NCI-H1417 (cell line): ENCODE results near the gene FSTL4.

ENCODE experiments used
- DNase-seq, 3 experiments: peaks; one replicate each; lab custom pipeline; 2025; lab: John Stamatoyannopoulos, UW

The FSTL4 gene

GRCh38 chr5:133192716-133193115 is 419.6 kb downstream of the FSTL4 start:
- DNase-seq = no peak

- no peak for DNase-seq
These were observed 422.5 kb downstream of the FSTL4 start for GRCh38 chr5:133189881-133190280.

DNA sequence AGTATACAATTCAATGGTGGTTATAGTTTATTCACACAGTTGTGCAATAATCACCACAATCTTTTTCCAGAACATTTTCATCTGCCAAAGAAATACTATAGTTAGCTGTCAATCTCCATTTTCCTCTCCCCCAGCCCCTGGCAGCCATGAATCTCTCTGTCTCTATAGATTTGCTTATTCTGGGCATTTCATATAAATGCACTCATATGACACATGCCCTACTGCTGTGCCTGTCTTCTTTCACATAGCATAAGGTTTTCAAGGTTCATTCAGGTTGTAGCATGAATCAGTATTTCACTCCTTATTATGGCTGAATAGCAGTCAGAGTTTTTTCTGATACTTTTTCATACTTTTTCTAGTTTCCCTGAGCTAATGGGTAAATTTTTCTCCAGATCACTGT is 432.9 kb downstream of the FSTL4 start:
- DNase-seq = no peak

DNA sequence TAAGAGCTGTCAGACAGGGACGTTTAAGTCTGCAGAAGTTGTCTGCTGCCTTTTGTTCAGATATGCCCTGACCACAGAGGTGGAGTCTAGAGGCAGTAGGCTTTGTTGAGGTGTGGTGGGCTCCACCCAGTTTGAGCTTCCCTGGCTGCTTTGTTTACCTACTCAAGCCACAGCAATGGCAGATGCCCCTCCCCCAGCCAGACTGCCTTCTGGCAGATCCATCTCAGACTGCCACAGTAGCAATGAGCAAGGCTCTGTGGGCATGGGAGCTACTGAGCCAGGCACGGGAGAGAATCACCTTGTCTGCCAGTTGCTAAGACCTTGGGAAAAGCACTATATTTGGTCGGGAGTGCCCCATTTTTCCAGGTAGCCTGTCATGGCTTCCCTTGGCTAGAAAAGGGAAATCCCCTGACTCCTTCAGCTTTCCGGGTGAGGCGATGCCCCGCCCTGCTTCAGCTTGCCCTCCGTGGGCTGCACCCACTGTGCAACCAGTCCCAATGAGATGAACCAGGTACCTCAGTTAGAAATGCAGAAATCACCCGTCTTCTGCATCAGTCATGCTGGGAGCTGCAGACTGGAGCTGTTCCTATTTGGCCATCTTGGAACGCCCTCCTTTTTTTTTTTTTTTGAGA is 441.5 kb downstream of the FSTL4 start:
- peak; percentile 15 to 68 (median 19) for DNase-seq

DNA sequence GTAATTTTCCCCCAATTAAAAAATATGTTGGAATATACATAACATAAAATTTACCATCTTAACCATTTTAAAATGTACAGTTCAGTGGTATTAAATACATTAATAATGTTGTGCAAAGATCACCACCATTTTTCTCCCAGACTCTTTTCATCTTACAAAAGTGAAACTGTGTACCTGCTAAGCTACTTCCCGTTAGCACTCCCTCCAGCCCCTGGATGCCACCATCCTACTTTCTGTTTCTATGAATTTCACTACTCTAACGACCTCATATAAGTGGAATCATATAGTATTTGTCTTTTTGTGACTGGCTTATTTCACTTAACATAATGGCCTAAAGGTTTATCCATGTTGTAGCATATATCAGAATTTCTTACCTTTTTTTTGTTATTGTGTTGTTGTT is 447.6 kb downstream of the FSTL4 start:
- no peak for DNase-seq

GRCh38 chr5:133163839-133164238 is 448.5 kb downstream of the FSTL4 start:
- no peak for DNase-seq

DNA sequence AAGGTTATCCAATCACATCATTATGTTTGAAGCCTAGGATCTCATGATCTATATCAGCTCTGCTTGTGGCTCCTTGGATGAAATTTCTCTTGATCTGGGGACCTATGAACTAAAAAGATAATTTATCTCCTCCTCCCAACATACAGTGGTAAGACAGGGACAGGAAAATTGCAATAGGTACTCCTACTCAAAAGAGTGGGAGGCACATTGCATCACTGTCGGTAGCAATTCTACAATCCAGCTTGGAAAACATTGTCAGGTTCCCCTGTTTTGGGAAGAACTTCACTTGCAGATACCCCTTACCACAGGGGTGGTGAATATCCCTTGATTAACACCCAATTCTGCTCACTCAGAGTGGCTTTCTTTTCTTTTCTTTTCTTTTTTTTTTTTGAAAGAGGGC is 452.8 kb downstream of the FSTL4 start:
- no peak for DNase-seq

- DNase-seq = no peak
These were observed 456.9 kb downstream of the FSTL4 start for GRCh38 chr5:133155326-133155969.

DNA sequence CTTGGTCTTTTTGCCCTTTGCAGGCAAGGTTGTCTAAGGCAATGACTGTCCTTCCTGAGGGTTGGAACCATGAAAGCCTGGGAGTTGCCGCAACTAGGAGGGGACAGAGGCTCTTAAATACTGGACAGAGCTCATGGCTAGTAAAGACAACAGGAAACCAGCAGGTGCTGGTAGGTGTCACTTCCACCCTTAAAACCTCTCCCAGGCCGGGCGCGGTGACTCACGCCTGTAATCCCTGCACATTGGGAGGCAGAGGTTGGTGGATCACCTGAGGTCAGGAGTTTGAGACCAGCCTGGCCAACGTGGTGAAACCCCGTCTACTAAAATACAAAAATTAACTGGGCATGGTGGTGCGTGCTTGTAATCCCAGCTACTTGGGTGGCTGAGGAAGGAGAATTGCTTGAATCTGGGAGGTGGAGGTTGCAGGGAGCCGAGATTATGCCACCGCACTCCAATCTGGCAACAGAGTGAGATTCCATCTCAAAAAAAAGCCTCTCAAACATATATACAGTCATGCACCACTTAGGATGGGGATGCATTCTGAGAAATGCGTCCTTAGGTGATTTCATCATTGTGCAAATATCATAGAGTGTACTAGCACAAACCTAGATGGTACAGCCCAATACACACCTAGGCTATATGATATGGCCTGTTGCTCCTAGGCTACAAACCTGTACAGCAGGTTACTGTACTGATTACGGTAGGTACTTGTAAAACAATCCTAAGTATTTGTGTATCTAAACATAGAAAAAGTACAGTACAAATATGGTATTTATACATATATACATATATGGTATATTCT is 457.9 kb downstream of the FSTL4 start:
- DNase-seq = no peak

- DNase-seq = no peak
These were observed 461.3 kb downstream of the FSTL4 start for GRCh38 chr5:133150909-133151544.

DNA sequence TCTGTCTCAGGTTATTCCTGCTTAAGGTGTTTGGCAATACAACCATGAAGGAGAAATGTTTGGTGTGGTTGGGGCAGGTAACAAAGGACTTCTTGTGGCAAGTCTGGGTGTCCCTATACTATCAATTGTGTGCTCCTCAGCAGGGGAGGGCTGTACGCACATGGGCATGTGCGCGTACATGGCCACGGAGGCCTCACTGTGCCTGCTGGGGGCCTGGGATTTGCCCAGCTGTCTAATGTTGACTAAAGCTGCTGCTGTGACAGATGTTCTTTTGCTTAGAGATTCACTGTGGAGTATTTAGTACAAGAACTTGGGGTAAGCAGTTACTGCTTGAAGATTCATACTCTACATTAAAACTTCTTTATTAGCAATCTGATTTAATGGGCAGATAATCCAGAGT is 463.0 kb downstream of the FSTL4 start:
- peak in 2 of 3 experiments; percentile 36 to 49 for DNase-seq

DNA sequence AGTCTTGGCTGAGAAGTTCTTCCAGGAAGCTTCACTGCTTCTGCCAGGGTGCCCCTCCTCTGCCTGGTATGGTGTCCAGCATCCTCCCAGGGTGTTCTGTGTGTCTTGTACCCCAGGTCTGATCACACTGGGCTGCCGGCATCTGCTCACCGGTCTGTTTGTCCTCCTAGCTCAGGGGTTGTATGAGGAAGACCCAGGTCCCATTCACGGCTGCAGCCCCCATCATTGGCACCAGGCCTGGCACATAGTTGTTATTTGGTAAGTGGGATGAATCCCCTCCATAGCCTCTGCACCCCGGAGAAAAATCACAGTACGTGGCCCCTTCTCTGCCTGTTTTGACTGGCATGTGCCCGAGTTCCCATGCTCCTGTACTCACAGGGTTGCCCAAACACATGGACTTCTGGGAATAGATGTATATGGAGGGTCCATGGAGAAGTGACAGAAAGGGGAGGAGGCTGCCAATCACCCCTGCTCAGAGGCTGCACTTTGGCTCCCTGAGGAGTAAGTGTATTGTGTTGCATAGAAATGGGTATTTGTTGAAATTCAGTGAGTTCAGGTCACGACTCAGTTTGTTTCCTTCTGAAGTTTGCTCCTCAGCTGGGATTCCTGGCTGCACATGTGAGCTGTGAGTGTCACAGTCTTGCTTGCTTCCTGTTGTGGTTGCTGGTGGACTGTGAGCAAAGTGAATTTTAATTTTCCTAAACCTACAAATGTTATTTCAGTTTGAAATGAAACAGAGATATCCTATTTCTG is 464.4 kb downstream of the FSTL4 start:
- no peak for DNase-seq

DNA sequence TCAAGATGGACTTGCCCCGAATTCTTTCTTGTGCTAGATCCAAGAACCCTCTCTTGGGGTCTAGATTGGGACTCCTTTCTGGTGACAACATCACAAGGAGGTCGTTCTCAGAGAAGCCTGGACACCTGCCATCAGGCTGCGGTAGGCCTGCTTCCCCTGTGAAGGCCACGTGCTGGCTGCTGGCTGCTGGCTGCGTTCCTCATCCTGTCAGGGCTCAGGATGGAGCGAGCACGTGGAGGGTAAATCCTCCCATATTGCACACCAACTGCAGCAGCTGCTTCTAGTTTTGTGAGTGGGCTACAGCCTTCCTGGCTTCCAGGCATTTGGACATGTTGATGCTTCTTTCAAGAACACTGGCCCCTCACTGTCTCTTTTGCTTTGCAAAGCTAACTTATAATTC is 464.9 kb downstream of the FSTL4 start:
- DNase-seq = no peak
